EH (cell line): ENCODE data around the gene DDIT4.
"Not testable (repeated sequence)": the region's sequence is repeated elsewhere in the genome, so short reads cannot be mapped to it uniquely, and the experiment has no call there.

ENCODE experiments used
- DNase-seq: peaks from one replicate; pipeline ENCODE4 v3.0.0-alpha.2; 2015; ENCODE audit warnings: low read depth

The DDIT4 gene

DNA sequence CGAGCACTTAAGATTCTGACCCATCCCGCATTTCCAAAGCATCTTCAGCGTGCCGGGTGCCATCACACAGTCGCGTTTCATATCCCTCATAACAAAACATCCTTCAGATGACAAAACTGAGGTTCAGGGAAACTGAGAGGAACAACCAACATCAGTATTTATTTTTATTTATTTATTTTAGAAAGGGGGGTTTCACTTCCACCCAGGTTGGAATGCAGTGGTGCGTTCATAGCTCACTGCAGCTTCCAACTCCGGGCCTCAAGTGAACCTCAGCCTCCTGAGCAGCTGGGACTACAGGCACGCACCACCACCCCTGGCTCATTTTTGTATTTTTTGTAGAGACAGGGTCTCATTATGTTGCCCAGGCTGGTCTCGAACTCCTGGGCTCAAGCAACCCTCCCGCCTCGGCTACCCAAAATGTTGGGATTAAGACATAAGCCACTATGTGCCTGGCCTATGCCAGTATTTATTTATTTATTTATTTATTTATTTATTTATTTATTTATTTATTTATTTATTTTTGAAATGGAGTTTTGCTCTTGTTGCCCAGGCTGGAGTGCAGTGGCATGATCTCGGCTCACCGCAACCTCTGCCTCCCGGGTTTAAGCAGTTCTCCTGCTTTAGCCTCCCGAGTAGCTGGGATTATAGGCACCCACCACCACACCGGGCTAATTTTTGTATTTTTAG, 24.4 kb upstream of the DDIT4 start:
- not testable (repeated sequence) for DNase-seq

DNA sequence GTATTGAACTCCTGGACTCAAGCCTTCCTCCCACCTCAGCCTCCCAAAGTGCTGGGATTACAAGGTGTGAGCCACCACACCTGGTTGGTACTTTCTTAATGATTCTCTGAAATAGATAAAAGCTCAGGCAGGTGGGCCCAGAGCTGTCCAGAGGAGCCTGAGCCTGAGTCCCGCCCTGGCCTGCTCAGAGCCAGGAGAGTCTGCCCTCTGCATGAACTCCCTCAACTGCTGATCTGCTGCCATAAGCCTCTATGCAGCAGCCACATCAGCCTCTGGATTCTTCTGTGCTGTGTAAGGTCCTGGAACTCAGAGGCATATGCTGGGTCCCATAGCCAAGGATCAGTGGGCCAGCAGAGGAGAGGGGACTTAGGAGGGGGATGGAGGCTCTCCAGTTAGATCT, 23.1 kb upstream of the DDIT4 start:
- peak; percentile 86 for DNase-seq

DNA sequence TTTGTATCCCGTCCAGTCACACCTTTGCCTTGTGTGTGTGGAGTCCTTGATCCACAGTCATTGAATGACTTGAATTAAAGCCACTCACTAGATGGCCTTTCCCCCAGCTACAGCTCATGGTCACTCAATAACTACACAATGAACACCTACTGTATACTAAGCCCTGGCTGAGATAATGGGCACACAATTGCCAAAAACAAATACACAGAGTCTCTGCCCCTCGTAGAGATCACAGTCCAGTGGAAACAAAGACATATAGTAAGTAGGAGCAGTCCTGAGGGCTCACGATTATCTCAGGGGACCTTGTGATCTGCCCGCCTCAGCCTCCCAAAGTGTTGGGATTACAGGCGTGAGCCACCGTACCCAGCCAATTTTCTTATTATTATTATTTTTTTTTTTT, 22.1 kb upstream of the DDIT4 start:
- no peak for DNase-seq

DNA sequence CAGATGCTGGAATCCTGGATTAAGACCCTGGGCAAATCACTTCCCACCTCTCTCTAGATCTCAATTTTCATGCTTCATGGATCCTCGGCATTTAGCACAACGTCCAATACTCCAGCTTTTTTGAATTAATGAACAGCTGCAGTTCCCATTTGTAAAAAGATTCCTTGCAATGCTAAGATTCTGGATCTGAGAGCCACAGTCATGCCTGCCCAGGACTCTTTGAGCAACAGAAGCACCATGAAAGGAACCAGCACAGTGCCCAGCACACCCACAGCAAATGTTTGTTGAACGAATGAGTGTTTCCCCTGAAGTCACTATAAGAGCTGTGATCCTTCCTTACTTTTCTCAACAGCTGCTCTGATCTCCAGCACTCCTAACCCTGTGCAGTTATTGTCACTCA, 20.8 kb upstream of the DDIT4 start:
- peak; percentile 12 for DNase-seq

DNA sequence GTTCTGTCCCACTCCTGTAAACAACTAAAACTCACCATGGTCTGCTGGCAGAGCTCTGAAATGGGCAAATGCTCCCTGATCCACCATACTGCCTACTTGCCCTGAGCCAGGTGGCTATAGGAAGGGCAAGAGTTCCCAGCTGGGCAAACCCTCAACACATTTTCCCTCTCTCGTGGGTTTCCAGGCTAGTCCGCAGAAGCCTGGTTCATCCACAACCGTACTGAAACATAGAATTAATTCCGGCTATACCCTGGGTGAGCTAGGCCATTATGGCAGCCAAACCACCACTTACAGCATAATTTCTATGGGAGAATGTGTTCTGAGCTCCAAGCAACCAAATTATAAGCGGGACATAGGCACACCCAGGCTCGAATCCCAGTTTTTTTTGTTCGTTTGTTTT, 20.1 kb upstream of the DDIT4 start:
- DNase-seq = no peak

DNA sequence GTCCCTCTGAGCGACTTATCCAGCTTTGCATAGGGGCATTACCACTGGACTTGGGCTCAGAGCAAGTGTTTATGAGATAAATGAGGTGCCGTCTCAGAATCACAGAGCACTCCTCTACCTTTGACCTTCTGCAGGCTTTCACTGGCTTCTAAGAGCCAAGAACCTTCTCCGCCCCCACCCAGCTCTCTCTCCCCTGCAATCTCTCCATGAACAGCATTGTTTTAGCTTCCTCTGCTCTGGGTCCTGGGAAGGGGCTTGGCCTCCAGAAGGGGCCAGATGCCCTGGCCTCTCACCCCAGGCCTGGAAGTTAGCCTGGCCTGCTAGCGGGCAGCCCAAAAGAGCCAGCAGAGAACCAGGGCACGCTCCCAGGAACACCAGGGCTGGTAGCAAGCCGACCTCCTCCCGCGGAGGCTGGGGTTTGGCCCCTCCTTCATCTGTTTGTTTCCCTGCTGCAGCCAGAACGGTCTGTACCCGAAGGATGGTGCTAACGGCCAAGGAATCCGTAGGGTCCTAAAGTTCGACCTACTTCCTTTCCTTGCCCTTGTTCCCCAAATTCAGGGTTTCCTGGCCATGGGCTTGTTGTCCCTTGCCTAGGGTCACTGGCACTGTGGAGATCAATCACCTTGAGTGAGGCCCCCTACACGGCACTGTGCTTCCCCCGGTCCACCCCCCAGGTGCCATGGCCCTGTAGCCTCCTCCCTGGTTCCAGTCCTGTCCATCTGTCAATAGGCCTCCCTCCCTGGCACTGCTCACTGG, 18.7 kb upstream of the DDIT4 start:
- DNase-seq = peak; percentile 77

DNA sequence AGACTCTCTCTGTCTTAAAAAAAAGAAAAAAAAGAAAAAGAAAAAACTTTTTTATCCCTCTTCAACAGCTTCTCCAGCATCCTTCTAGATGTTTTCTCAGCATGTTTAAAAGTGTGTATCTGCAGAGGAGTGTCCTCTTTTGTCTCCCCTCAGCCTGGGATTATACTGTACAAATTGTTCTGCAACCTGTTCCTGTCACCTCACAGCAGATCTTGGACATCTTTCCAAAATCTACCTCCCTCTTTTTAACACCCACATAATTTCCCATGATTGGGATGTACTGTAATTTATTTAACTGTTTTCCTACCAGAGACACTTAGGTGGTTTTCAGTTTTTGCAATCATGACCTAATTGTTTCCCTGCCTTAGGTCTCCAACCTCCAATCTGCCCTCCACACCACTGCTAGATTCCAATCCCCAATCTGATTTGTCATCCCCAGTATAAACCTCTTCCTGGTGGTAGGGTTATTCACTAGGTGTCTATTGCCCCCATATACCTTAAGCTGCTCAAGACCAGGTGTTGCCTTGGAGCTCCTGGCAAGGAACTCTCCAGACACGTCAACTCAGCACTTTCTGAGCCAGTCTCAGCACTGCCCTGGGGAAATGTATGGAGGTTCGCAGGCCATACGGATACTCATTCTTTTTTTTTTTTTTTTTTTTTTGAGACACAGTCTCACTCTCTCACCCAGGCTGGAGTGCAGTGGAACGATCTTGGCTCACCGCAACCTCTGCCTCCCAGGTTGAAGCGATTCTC, 17.6 kb upstream of the DDIT4 start:
- DNase-seq = no peak

DNA sequence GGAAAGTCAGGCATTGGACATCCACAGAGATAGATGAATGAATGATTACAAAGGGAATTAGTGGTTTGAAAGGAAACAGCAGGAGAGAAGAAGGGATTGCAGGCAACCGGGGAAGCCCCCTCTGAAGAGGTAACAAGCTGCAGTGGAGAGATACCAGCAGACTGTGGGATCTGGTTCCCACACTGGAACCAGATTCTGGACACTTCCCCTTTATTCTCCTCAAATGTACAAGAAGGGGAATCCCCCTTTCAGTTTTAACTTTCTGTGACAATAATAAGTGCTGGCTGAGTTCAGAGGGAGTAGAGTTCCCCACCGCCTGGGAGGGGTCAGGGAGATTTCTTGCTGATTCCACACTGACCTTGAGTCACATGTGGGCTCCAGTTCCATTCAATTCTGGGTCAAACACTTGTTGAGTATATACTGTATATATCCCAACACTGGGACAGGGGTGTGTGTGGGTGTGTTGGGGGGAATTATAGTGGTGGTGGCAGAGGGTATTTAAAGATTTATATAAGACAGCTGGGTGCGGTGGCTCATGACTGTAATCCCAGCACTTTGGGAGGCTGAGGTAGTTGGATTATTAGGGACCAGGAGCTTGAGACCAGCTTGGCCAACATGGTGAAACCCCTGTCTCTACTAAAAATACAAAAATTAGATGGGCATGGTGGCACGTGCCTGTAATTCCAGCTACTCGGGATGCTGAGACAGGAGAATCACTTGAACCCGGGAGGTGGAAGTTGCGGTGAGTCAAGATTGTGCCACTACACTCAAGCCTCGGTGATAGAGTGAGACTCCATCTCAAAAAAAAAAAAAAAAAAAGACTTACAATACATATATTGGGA, 16.5 kb upstream of the DDIT4 start:
- peak; percentile 8 for DNase-seq

DNA sequence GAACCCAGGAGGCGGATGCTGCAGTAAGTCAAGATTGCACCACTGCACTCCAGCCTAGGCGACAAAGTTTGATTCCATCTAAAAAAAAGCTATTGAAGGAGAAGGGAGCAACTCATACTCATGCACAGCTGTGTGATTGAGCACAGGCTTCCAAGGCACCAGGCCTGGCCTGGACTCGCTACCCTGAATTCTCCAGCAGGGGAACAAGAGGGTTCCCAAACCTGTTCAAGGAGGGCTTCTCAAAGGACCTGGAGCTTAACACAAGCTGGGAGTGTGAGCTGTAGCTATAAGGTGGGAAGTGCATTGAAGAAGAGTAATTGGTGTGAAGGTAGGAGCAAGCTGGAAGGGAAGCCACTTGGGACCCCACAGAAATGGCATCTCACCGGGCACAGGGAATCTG, 15.1 kb upstream of the DDIT4 start:
- DNase-seq = no peak

DNA sequence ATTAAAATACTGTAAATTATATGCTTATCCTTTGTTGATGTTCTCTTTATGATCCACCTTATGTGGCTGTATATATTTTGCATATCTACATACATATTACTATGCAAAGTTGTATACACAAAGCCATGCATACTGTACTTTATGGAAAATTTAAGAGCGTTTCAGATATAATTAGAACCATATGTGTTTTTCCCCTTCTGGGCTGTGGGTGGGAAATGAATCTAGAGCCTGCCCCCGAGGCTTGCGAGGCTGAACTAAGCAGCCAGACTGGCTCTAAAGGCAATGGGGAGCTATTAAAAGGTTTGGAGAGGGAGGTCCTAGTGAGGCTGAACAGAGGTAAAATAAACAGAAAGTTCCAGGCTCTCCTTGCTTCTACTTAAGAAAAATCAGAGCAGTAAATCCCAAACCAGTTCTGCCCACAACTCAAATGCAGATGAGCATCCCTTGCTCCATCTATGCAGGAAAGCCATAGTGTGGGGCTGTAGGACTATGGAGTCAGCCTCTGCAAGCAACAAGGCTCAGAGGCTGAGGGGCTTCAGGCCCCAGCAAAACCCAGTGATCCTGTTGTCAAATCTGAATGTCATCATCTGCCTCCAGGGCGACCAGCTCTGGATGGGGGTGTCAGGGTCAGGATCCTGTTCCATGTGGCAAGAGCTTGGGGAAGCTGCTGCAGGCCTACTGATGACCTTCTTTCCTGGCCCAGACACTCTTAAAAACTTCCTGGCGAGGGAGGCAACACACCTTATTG, 14.1 kb upstream of the DDIT4 start:
- peak; percentile 95 for DNase-seq

DNA sequence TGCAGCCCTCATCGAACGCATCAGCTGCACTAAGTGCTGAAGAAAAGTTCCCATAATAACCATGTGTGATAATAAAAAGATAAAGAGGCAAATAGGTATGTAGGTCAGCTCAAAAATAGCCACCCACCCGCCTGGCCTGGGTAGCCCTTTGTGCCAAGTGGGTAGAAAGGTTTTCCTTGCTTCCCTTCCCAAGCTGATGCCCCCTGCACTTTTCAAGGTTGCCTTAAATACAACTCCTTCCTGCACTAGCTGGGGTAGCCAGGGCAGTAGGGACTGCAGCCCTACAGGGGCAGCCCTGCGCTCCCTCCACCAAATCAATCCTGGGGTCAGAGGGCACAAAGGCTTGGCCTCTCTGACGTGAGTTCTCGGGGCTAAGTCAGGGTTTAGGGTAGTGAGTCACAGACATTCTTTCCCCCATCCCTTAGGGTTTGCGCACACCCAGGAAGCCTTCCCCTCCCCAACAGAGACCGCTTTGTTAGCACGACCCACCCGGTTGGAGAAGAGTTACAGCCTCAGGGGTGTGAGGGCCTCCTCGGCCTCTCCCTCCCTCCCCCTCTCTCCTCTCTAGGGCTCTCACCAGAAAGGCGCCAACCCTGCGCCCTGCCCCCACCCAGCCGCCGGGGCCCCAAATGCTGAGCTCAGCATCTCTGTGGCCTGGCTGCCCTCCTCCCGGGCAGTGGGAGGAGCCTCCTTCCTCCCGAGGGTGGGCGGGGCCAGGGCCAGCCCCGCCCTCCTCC, 13.3 kb upstream of the DDIT4 start:
- peak; percentile 96 for DNase-seq

DNA sequence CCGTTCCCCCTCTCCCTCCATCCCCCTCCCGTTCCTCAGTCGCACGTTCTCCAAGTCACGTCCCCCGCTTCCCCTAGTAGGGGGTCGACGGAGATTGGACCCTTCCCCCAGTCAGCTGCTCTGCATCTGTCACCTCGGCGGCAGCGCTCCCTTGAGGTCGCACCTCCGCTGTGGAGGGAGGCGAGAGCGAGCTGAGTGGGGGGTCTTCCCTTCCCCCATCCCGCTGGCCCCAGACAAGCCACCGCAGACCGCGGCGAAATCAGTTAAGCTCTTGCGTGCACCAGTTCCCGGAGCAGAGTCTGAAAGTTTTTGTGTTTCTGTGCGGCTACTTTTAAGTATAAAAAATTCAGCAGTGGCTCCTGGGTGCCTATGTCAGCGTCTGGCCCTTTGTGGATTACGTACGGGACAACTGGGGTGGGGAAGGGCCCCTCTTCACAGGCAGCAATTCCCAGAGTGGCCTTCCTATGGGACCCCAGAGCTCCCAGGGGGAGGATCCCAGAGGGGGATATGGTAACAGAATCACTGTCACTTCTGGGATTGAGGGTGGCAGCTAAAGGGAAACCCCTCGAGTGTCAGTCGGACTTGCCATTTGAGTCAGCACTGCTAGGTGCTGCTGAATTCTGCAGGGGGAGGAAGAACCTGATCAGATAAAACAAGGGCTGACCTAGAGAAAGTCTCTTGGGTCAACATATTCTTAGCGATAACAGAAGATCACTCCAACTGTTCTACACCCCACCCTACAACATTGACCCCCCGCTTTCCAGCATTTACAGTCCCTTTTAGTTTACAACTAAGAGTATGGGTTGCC, 12.5 kb upstream of the DDIT4 start:
- DNase-seq = no peak

DNA sequence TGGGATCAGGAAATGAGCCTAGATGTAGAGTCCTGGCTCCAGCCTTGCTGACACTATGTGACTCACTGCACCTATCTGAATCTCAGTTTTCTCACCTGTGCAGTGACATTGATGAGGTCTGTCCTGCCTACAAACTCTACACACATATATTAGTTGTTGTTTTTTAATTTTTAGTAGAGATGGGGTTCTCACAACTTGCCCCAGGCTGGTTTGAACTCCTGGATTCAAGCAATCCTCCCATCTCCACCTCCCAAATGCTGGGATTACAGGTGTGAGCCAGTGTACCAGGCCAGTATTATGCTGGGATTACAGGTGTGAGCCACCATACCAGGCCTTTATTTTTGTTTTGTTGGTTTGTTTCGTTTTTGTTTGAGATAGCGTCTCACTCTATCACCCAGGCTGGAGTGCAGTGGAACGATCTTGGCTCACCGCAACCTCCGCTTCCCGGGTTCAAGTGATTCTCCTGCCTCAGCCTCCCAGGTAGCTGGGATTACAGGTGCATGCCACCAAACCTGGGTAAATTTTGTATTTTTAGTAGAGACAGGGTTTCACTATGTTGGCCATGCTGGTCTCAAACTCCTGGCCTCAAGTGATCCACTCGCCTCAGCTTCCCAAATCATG, 11.8 kb upstream of the DDIT4 start:
- no peak for DNase-seq

DNA sequence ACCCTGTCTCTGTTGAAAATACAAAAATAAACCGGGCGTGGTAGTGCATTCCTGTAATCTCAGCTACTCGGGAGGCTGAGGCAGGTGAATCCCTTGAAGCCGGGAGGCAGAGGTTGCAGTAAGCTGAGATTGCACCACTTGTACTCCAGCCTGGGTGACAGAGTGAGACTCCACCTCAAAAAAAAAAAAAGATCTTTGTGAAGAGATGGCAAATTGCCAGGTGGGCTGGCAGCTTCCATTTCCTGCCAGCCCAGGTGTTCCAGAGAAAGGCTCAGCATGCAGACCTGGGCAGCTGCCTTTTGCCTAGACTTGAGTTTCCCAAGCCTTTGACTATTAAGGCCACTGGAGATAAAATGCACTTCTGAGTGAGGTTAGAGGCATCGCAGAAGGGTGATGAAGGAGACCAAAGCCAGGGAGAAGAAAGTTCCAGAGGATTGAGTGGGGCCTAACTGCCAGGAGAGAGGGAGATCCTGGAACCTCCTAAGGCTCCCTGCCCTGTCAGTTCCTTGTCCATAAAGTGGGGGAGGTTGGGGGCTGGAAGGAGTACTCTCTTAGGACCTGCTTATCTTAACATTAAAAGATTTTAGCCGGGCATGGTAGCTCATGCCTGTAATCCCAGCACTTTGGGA, 10.0 kb upstream of the DDIT4 start:
- DNase-seq = no peak

DNA sequence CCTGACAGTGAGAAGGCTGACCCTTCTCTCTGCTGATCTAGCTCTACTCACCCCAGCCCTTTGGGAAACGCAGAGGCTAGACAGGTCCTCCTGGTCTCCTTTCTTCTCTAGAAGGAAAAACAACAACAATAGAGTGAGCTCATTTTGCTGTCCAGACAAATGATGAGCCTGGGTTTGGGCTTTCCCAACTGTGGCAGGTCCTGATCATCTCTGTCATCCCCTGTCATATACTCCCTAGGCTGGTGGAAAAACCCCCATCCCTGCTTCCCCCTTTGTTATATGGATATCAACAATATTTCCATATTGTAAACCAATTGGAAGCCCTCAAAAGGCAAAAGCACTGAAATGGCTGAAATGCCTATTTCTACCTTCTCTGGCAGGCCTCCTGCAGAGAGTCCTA, 9.2 kb upstream of the DDIT4 start:
- no peak for DNase-seq

DNA sequence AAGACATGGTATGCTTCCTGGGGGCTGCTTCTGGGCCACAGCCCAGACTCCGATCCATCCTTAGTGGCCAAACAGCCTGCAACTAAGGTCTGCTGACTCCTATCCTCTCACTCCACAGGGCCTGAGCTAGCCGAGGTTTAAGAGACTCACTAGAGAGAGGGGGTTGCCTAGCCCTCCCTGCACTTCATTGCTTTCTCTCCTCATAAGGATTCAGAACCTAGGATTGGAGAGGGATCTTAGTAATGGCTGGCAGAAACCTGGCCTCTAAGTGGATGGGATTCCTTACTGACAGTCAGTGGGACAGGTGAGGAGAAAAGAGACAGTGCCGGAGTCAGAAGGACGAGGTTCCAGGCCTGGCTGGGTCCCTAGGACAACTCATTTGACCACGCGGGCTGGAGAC, 8.2 kb upstream of the DDIT4 start:
- DNase-seq = no peak

DNA sequence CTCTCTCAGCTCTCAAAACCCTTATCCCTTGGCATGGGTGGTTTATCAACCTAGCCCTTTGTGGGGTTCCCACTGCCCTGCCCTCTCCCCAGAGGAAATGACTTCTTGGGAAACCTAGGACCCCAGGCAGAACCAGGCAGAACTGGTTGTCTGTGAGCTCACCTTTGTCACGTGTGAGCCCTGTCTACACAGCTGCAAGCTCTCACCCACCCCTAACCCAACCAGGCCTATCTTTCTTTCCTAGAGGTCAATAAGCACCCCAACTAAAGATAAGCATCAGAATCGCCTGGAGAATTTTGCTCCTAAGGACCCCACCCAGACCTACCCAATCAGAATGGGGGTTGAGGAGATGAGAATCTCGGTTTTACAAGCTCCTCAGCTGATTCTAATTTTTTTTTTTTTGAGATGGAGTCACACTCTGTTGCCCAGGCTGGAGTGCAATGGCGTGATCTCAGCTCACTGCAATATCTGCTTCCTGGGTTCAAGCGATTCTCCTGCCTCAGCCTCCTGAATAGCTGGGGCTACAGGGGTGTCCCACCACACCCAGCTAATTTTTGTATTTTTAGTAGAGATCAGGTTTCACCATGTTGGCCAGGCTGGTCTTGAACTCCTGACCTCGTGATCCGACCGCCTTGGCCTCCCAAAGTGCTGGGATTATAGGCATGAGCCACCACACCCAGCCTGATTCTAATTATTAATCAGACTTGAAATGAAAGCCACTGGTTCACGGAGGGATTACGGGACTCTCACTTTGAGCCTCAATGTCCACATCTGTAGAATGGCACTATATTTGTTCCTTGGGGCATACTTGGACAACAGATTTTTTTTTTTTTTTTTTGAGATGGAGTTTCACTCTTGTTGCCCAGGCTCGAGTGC, 7.5 kb upstream of the DDIT4 start:
- no peak for DNase-seq

DNA sequence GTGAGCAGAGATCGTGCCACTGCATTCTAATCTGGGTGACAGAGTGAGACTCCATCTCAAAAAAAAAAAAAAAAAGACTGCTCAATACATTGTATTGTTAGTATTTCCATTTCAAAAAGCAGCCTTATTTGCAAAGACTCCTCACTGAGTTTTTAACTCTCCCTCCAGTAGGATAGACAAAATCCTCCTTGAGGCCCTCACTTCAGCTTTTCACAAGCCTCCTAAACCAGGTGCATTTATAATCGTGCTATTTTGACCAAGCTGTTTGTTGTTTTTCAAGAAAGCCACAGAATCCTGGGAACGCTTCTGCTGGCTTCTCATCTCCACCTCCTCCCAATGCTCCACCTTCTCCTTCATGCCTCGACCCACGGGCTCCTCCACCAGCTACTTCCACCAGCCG, 6.3 kb upstream of the DDIT4 start:
- no peak for DNase-seq
